HFFc6 (cell line): ENCODE data around the gene GMPPB. TPM values are rescaled to one million over a fixed set of nuclear protein-coding genes. Genes with fewer than 3 reads are reported as not detected.

Experiments used
- total RNA-seq, 6 experiments: library from RNA; stranded (reverse); fragmentation: NEBNext Ultra II Directional; extraction: Animal tissue kit (Norgen Biotek cat#: 25700); gene quantifications; 2 replicates in 1 of 6; 3 replicates in 5 of 6; pipeline ENCODE4 v1.2.3, GENCODE V29; 2021

The GMPPB gene
- total RNA-seq, 6 experiments from 2014 or later, result 30.5 to 39.4 (median 34.8) TPM

Other genes starting within 250 kb of the GMPPB start
- under 1 TPM; 0.02 to 0.14 (median 0.06) TPM for gene BSN, start 169.5 kb downstream of the GMPPB start, total RNA-seq
- gene APEH, start 49.6 kb downstream of the GMPPB start, total RNA-seq, result 100 to 1,000 TPM in 5 of 6 experiments, 10 to 100 TPM in 1; 98.5 to 126 (median 112) TPM
- 1 to 10 TPM; 3.4 to 7.4 (median 4.8) TPM for gene MST1, start 34.5 kb downstream of the GMPPB start, total RNA-seq
- gene RNF123, start 34.4 kb downstream of the GMPPB start, total RNA-seq, result 10 to 100 TPM; 35.3 to 44.2 (median 39.8) TPM
- under 1 TPM in 2 of 6 experiments, not detected in 4; 0.43 to 0.61 TPM for gene AMIGO3, start 4.3 kb downstream of the GMPPB start, total RNA-seq
- gene IP6K1, start 62.6 kb upstream of the GMPPB start, total RNA-seq, result 10 to 100 TPM; 29.8 to 43.7 (median 38.4) TPM
- gene CDHR4, start 75.9 kb upstream of the GMPPB start, total RNA-seq, result under 1 TPM in 2 of 6 experiments, not detected in 4; 0.17 to 0.18 TPM
- 1 to 10 TPM; 3.2 to 4.3 (median 3.6) TPM for gene INKA1, start 79.3 kb upstream of the GMPPB start, total RNA-seq
- 10 to 100 TPM; 11.9 to 32.6 (median 28.3) TPM for gene UBA7, start 90.0 kb upstream of the GMPPB start, total RNA-seq
- 1 to 10 TPM; 3.4 to 7.5 (median 6.3) TPM for gene TRAIP, start 132.6 kb upstream of the GMPPB start, total RNA-seq
- not detected for gene CAMKV, start 146.0 kb upstream of the GMPPB start, total RNA-seq
- 1 to 10 TPM in 1 of 6 experiments, under 1 TPM in 5; 0.34 to 1.1 (median 0.80) TPM for gene MST1R, start 179.9 kb upstream of the GMPPB start, total RNA-seq
- gene MON1A, start 205.9 kb upstream of the GMPPB start, total RNA-seq, result 10 to 100 TPM; 13.6 to 20.3 (median 15.7) TPM
- gene RBM6, start 216.2 kb upstream of the GMPPB start, total RNA-seq, result 10 to 100 TPM; 32.5 to 41.6 (median 34.5) TPM